ENCODE data around the gene TCAP.

DNA sequence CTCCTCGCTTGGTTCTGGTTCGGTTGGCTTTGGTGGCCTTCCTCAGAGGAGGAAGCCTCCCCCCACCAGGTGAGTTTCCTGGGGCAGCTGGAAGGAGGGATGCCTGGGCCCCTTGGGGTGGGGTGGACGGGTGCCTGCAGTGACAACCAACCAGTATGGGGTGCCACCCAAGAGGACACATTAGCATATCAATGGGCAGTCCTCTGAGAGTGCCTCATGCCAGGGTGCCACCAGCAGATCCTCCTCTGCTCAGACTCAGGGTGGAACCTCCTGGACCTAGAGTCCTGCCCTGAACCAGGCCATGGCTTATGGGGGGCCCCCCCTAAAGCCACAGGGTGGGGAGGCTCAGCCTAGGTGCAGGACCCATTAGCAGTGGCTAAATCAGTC, 35.7 kb upstream of the TCAP start:
- TF ChIP-seq EZH2 (IDR thresholded peaks at IDR 0.05; ENCODE audit: insufficient read depth, poor library complexity, severe bottlenecking) (no peak), EZH2phosphoT487 (IDR thresholded peaks at IDR 0.05; ENCODE audit: insufficient read depth, low read depth) (no peak)

Measured in GM23248 (cell line).